H9 (cell line): Measurements from ENCODE around the gene NUP205. TPM values are rescaled to one million over a fixed set of nuclear protein-coding genes. Genes with fewer than 3 reads are reported as not detected.

Experiments used
- DNase-seq: peaks from one replicate; pipeline ENCODE4 v3.0.0-alpha.2; 2017
- H2AFZ ChIP-seq: one replicate; pipeline ENCODE4 v1.6.1; 2013; ENCODE audit warnings: mild to moderate bottlenecking, low read length, control low read depth, moderate library complexity
- H2AK5ac ChIP-seq: 2 replicates; pipeline ENCODE4 v1.6.1; 2013; ENCODE audit warnings: low read length, control low read depth, mixed read lengths; ENCODE audit not compliant: insufficient read length
- H2BK120ac ChIP-seq: one replicate; pipeline ENCODE4 v1.6.1; 2013; ENCODE audit warnings: low read depth, mild to moderate bottlenecking, low read length, control low read depth, inconsistent platforms; ENCODE audit not compliant: poor library complexity, severe bottlenecking
- H2BK12ac ChIP-seq: 2 replicates; pipeline ENCODE4 v1.6.1; 2013; ENCODE audit warnings: low read length, control low read depth, mixed read lengths, low read depth; ENCODE audit not compliant: insufficient read length
- H2BK15ac ChIP-seq: 2 replicates; pipeline ENCODE4 v1.6.1; 2013; ENCODE audit warnings: low read depth, low read length, control low read depth
- H2BK20ac ChIP-seq: one replicate; pipeline ENCODE4 v1.6.1; 2013; ENCODE audit warnings: low read depth, mild to moderate bottlenecking, low read length, control low read depth, inconsistent platforms; ENCODE audit not compliant: poor library complexity, severe bottlenecking
- H2BK5ac ChIP-seq: 2 replicates; pipeline ENCODE4 v1.6.1; 2013; ENCODE audit warnings: low read length, control low read depth, mixed read lengths; ENCODE audit not compliant: insufficient read length
- H3K14ac ChIP-seq: 2 replicates; pipeline ENCODE4 v1.6.1; 2013; ENCODE audit warnings: low read length, control low read depth; ENCODE audit not compliant: insufficient read depth
- H3K18ac ChIP-seq: 2 replicates; pipeline ENCODE4 v1.6.1; 2013; ENCODE audit warnings: low read depth, mild to moderate bottlenecking, mixed read lengths, low read length, control low read depth; ENCODE audit not compliant: insufficient read length
- H3K23ac ChIP-seq: 2 replicates; pipeline ENCODE4 v1.6.1; 2013; ENCODE audit warnings: low read length, control low read depth, mixed read lengths, low read depth; ENCODE audit not compliant: insufficient read length
- H3K23me2 ChIP-seq: 2 replicates; pipeline ENCODE4 v1.6.1; 2013; ENCODE audit warnings: low read depth, mild to moderate bottlenecking, mixed read lengths, low read length, control low read depth; ENCODE audit not compliant: insufficient read length, poor library complexity, severe bottlenecking
- H3K27ac ChIP-seq: 2 replicates; pipeline ENCODE4 v1.5.1; 2013; ENCODE audit warnings: low read length, control low read depth, mixed read lengths, low read depth; ENCODE audit not compliant: insufficient read length
- H3K27me3 ChIP-seq: 2 replicates; pipeline ENCODE4 v1.6.1; 2013; ENCODE audit warnings: low read length, control low read depth, inconsistent platforms; ENCODE audit not compliant: insufficient read depth
- H3K4ac ChIP-seq: 2 replicates; pipeline ENCODE4 v1.6.1; 2013; ENCODE audit warnings: low read depth, mild to moderate bottlenecking, control low read depth, inconsistent platforms, low read length, moderate library complexity
- H3K4me1 ChIP-seq: 2 replicates; pipeline ENCODE4 v1.6.1; 2013; ENCODE audit warnings: low read length, control low read depth, inconsistent platforms; ENCODE audit not compliant: insufficient read depth
- H3K4me2 ChIP-seq: 2 replicates; pipeline ENCODE4 v1.6.1; 2013; ENCODE audit warnings: low read length, control low read depth, mixed read lengths; ENCODE audit not compliant: insufficient read length, insufficient read depth
- H3K56ac ChIP-seq: 2 replicates; pipeline ENCODE4 v1.6.1; 2013; ENCODE audit warnings: low read depth, mild to moderate bottlenecking, mixed read lengths, low read length, control low read depth; ENCODE audit not compliant: insufficient read length
- H3K79me1 ChIP-seq: 2 replicates; pipeline ENCODE4 v1.6.1; 2013; ENCODE audit warnings: low read depth, mild to moderate bottlenecking, moderate library complexity, low read length, control low read depth, inconsistent platforms; ENCODE audit not compliant: insufficient read depth, poor library complexity, severe bottlenecking
- H3K79me2 ChIP-seq: 2 replicates; pipeline ENCODE4 v1.6.1; 2013; ENCODE audit warnings: low read length, control low read depth, inconsistent platforms; ENCODE audit not compliant: insufficient read depth
- H3K9ac ChIP-seq: 2 replicates; pipeline ENCODE4 v1.6.1; 2013; ENCODE audit warnings: low read length, control low read depth, mixed read lengths; ENCODE audit not compliant: insufficient read length; ENCODE audit errors: extremely low read depth
- H3K9me3 ChIP-seq: one replicate; pipeline ENCODE4 v1.6.1; 2013; ENCODE audit warnings: low read depth, low read length, inconsistent platforms; ENCODE audit not compliant: control insufficient read depth
- H3T11ph ChIP-seq: one replicate; pipeline ENCODE4 v1.6.1; 2013; ENCODE audit warnings: mild to moderate bottlenecking, low read length, control low read depth, inconsistent platforms
- H4K20me1 ChIP-seq: one replicate; pipeline ENCODE4 v1.6.1; 2013; ENCODE audit not compliant: control insufficient read depth, insufficient read length, insufficient read depth
- H4K5ac ChIP-seq: 2 replicates; pipeline ENCODE4 v1.6.1; 2013; ENCODE audit warnings: low read depth, mild to moderate bottlenecking, mixed read lengths, low read length, control low read depth; ENCODE audit not compliant: insufficient read length
- H4K8ac ChIP-seq: replicated peaks from 2 replicates; pipeline ENCODE4 v1.6.1; 2013; ENCODE audit warnings: low read length, control low read depth, mixed read lengths, low read depth; ENCODE audit not compliant: insufficient read length
- H4K91ac ChIP-seq: 2 replicates; pipeline ENCODE4 v1.6.1; 2013; ENCODE audit warnings: low read depth, mild to moderate bottlenecking, moderate library complexity, mixed read lengths, low read length, control low read depth; ENCODE audit not compliant: insufficient read length
- H3K27ac Mint-ChIP-seq, 3 experiments: 2 replicates in 2 of 3; 3 replicates in 1 of 3; pipeline ENCODE4 v1.8.0; 2020 to 2021; ENCODE audit warnings: mixed read lengths in 3 of 3, mild to moderate bottlenecking in 1 of 3, moderate library complexity in 1 of 3
- H3K27me3 Mint-ChIP-seq: 2 replicates; pipeline ENCODE4 v1.8.0; 2021; ENCODE audit warnings: low read depth, mild to moderate bottlenecking, moderate library complexity, mixed read lengths
- H3K36me3 Mint-ChIP-seq, 3 experiments: 2 replicates in 2 of 3; 3 replicates in 1 of 3; pipeline ENCODE4 v1.8.0; 2020 to 2021; ENCODE audit warnings: low read depth in 3 of 3, mixed read lengths in 3 of 3; ENCODE audit not compliant: insufficient read depth in 1 of 3
- H3K4me1 Mint-ChIP-seq, 2 experiments: 2 replicates each; pipeline ENCODE4 v1.8.0; 2020; ENCODE audit warnings: mixed read lengths in 2 of 2
- H3K4me3 Mint-ChIP-seq, 2 experiments: 2 replicates in 1 of 2; 3 replicates in 1 of 2; pipeline ENCODE4 v1.8.0; 2020 to 2021; ENCODE audit warnings: mild to moderate bottlenecking in 2 of 2, mixed read lengths in 2 of 2, moderate library complexity in 1 of 2
- H3K9me3 Mint-ChIP-seq, 2 experiments: 2 replicates in 1 of 2; 3 replicates in 1 of 2; pipeline ENCODE4 v1.8.0; 2020; ENCODE audit warnings: mild to moderate bottlenecking in 2 of 2, mixed read lengths in 2 of 2, moderate library complexity in 1 of 2
- CTCF ChIP-seq: fragments of 200-600 bp; sonication (generic); conservative IDR thresholded peaks from 3 replicates; pipeline ENCODE4 v1.8.0; 2021; ENCODE audit warnings: antibody characterized with exemption, mild to moderate bottlenecking
- total RNA-seq: library from RNA; stranded (reverse); gene quantifications from 2 replicates; pipeline ENCODE4 v1.2.1, GENCODE V29; 2021

Gene NUP205
- total RNA-seq, 1 experiment from 2014 or later: 158 TPM

- H3K4me3 Mint-ChIP-seq: no peak overlapping the region
- TF ChIP-seq CTCF: no peak
These were observed 19.8 kb upstream of the NUP205 start for GRCh38 chr7:135537905-135538304.

More at GRCh38 chr7:135537905-135538304, 19.8 kb upstream of the NUP205 start:
- Histone ChIP-seq H2BK12ac (no peak overlapping the region), H3K4ac (no peak overlapping the region), H3K18ac (no peak overlapping the region), H3K79me1 (no peaks in the 10 kb centered on the region), H3K23ac (no peak overlapping the region), H3K9me3 (no peaks in the 10 kb centered on the region), H2AFZ (no peak overlapping the region), H2BK5ac (no peak overlapping the region), H3K9ac (no peak overlapping the region), H3T11ph (no peak overlapping the region), H4K5ac (no peak overlapping the region), H3K56ac (no peak overlapping the region), H3K23me2 (no peaks in the 10 kb centered on the region), H2AK5ac (no peak overlapping the region), H3K4me2 (no peak overlapping the region), H2BK120ac (no peak overlapping the region), H2BK15ac (no peak overlapping the region), H3K4me1 (no peaks in the 10 kb centered on the region), H3K14ac (no peak overlapping the region), H4K91ac (no peak overlapping the region), H4K8ac (no peak overlapping the region), H4K20me1 (no peaks in the 10 kb centered on the region), H2BK20ac (no peak overlapping the region), H3K27ac (no peak overlapping the region), H3K27me3 (no peaks in the 10 kb centered on the region), H3K79me2 (no peaks in the 10 kb centered on the region)
- Mint-ChIP-seq H3K27ac (no peak overlapping the region), H3K27me3 (no peaks in the 10 kb centered on the region), H3K36me3 (no peaks in the 10 kb centered on the region), H3K4me1 (peaks cover 4% of the 10 kb centered on the region in 2 experiments; a peak in 3 of 4 replicates), H3K9me3 (no peaks in the 10 kb centered on the region)
- DNase-seq: no peak
